Lung (tissue), 12 donors: ENCODE data around the gene SLC37A1. TPM values are rescaled to one million over a fixed set of nuclear protein-coding genes. Genes with fewer than 3 reads are reported as not detected.

Experiments used
- ATAC-seq: fragments of 200-7000 bp; cut with Tn5 transposase; one replicate; pipeline ENCODE4 v1.9.1; 2020; ENCODE audit warnings: moderate number of reproducible peaks; ENCODE audit not compliant: insufficient read depth, low FRiP score
- DNase-seq, 3 donors: peaks; one replicate each; pipeline ENCODE4 v3.0.0-alpha.2; 2013 to 2017
- H3K27ac ChIP-seq, 2 donors: one replicate each; pipeline ENCODE4 v1.5.1; 2013; ENCODE audit warnings: mild to moderate bottlenecking in 2 of 2, moderate library complexity in 2 of 2, control low read depth in 1 of 2, inconsistent platforms in 1 of 2, low read depth in 1 of 2, low read length in 1 of 2
- H3K27me3 ChIP-seq, 3 donors: one replicate each; pipeline ENCODE4 v1.5.1; 2013; ENCODE audit warnings: low read length in 2 of 3; ENCODE audit not compliant: control insufficient read depth in 3 of 3, insufficient read depth in 3 of 3
- H3K36me3 ChIP-seq, 4 donors: one replicate each; pipeline ENCODE4 v1.5.1; 2013; ENCODE audit warnings: low read length in 4 of 4, mild to moderate bottlenecking in 1 of 4, moderate library complexity in 1 of 4; ENCODE audit not compliant: control insufficient read depth in 4 of 4, insufficient read depth in 4 of 4
- H3K4me1 ChIP-seq, 5 donors: one replicate each; pipeline ENCODE4 v1.5.1; 2013; ENCODE audit warnings: low read length in 5 of 5, mild to moderate bottlenecking in 2 of 5, moderate library complexity in 1 of 5; ENCODE audit not compliant: control insufficient read depth in 5 of 5, insufficient read depth in 5 of 5
- H3K4me3 ChIP-seq: one replicate; pipeline ENCODE4 v1.5.1; 2013; ENCODE audit warnings: mild to moderate bottlenecking, control low read depth, moderate library complexity
- H3K9ac ChIP-seq, 2 donors: one replicate each; pipeline ENCODE4 v1.5.1; 2013; ENCODE audit warnings: low read length in 2 of 2, control low read depth in 1 of 2; ENCODE audit not compliant: insufficient read depth in 1 of 2
- H3K9me3 ChIP-seq, 4 donors: one replicate each; pipeline ENCODE4 v1.5.1; 2013; ENCODE audit warnings: low read length in 3 of 4, mild to moderate bottlenecking in 1 of 4, moderate library complexity in 1 of 4; ENCODE audit not compliant: control insufficient read depth in 4 of 4, insufficient read depth in 3 of 4
- CTCF ChIP-seq: IDR thresholded peaks from 2 replicates; pipeline ENCODE4 v1.5.1; 2012; ENCODE audit warnings: mild to moderate bottlenecking; ENCODE audit errors: control extremely low read depth, extremely low read depth
- WGBS, 2 donors: extraction: QIAGEN DNeasy Blood & Tissue Kit; methylation state at CpG; one replicate each; pipeline ENCODE4 v1.1.7; 2013; 5-methylcytosine and 5-hydroxymethylcytosine counted together
- polyA plus RNA-seq, 2 donors: library from polyadenylated mRNA; stranded (reverse); fragments of 200-250 nt; gene quantifications; one replicate each; pipeline ENCODE4 v1.2.1, GENCODE V29; 2013
- total RNA-seq, 2 donors: library from RNA; depleted of rRNA in 1 of 2; stranded (reverse); fragments of >200 nt in 1 of 2; gene quantifications; one replicate each; pipeline ENCODE4 v1.2.1, GENCODE V29; 2014 to 2021
- donor health status: control.
- donor health status: control.
- donor health status: Bipolar disorder and iron deficiency.
- donor health status: healthy.
- donor health status: DM: yes; HTN: yes; CAD: no.

SLC37A1 gene
- total and polyA plus RNA-seq, 4 donors: 13.3 to 29.5 (median 19.6) TPM

- Histone ChIP-seq H3K27ac (no peak overlapping the region), H3K9me3 (no peaks in the 10 kb centered on the region), H3K36me3 (peaks cover 0 to 4% (median 0%) of the 10 kb centered on the region in 4 donors), H3K4me1 (peaks cover 1 to 31% (median 26%) of the 10 kb centered on the region in 5 donors), H3K4me3 (no peak overlapping the region), H3K9ac (no peak overlapping the region), H3K27me3 (no peaks in the 10 kb centered on the region)
- WGBS, 2 donors: 88 to 97% methylated on average over 5 of the region's 5 CpGs
- DNase-seq (no peak), ATAC-seq (no peak)
- TF ChIP-seq CTCF: no peak
These were observed 16.5 kb downstream of the SLC37A1 start for GRCh38 chr21:42530167-42530518.

- Histone ChIP-seq H3K9me3 (no peaks in the 10 kb centered on the region), H3K4me3 (no peak overlapping the region), H3K27ac (no peak overlapping the region), H3K9ac (no peak overlapping the region), H3K4me1 (peaks cover 0 to 23% (median 15%) of the 10 kb centered on the region in 5 donors), H3K27me3 (no peaks in the 10 kb centered on the region), H3K36me3 (peaks cover 0 to 14% (median 0%) of the 10 kb centered on the region in 4 donors)
- TF ChIP-seq CTCF: no peak
- ATAC-seq (no peak), DNase-seq (peak in 1 of 3 donors; percentile 9)
- 81 to 92% methylated on average over 8 of the region's 8 CpGs for WGBS, 2 donors
These were observed 18.1 kb downstream of the SLC37A1 start for GRCh38 chr21:42531771-42532170.

DNA sequence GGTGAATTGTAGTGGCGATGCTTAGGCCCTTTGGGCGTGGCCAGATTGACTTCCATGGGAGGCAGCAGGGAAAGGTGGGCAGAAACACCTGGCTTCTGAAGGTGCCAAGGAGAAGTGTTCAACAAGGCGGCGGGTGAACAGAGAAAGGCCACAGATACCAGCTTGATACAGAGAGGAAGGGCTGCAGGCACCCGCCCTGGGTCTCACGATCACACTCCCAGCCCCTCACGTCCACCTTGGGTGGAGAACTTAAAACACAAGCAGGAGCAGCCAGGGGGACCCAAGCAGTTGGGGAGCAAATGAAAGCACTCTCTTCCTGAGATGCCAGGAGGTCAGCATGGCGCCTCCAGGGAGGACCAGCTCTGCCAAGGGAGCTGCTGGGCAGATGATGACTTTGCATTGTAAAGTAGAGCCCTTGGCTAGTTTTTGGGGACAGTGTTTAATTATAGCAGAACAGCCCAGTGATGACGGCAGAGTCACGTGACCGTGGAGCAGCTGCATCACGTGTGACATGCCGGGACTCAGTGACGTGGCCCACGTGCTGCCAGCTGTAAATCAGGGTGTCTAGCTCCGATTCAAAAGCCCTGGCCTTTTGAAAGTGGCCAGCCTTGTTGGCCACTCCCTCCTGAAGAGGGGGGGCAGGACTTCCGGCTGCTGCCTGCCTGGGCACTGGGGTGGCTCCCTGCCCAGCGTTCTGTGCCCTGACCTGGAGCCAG is 19.0 kb downstream of the SLC37A1 start:
- Histone ChIP-seq H3K27me3 (no peaks in the 10 kb centered on the region), H3K36me3 (peaks cover 0 to 14% (median 0%) of the 10 kb centered on the region in 4 donors), H3K4me1 (peaks cover 0 to 19% (median 12%) of the 10 kb centered on the region in 5 donors), H3K27ac (peak overlapping the region in 1 of 2 donors; percentile 9), H3K9me3 (no peaks in the 10 kb centered on the region), H3K4me3 (no peak overlapping the region), H3K9ac (no peak overlapping the region)
- DNase-seq (peak in 1 of 3 donors; percentile 50), ATAC-seq (peak; percentile 52)
- TF ChIP-seq CTCF: no peak
- 52 to 57% methylated on average over 18 of the region's 18 CpGs for WGBS, 2 donors
